Vagina (tissue), 2 donors: ENCODE measurements around the gene GATA6. TPM values are rescaled to one million over a fixed set of nuclear protein-coding genes. Genes with fewer than 3 reads are reported as not detected.

Experiments
- DNase-seq, 2 donors: peaks; one replicate each; pipeline ENCODE4 v3.0.0-alpha.2; 2017; ENCODE audit errors: extremely low spot score in 2 of 2
- H3K27ac ChIP-seq: fragments of 200-600 bp; sonication (generic); one replicate; pipeline ENCODE4 v1.5.1; 2019
- H3K27me3 ChIP-seq: fragments of 200-600 bp; sonication (generic); one replicate; pipeline ENCODE4 v1.5.1; 2019
- H3K36me3 ChIP-seq, 2 donors: fragments of 200-600 bp; sonication (generic); one replicate each; pipeline ENCODE4 v1.5.1; 2017 to 2019
- H3K4me1 ChIP-seq: fragments of 200-600 bp; sonication (generic); one replicate; pipeline ENCODE4 v1.5.1; 2019
- H3K4me3 ChIP-seq, 2 donors: fragments of 200-600 bp; sonication (generic); 1 replicate in 1 of 2; 2 replicates in 1 of 2; pipeline ENCODE4 v1.5.1; 2016 to 2019
- H3K9me3 ChIP-seq: fragments of 200-600 bp; sonication (generic); one replicate; pipeline ENCODE4 v1.5.1; 2019
- POLR2A ChIP-seq, 2 donors: fragments of 450-650 bp; IDR thresholded peaks; one replicate each; pipeline ENCODE4 v1.6.1; 2017; ENCODE audit warnings: antibody characterized with exemption in 2 of 2, mild to moderate bottlenecking in 2 of 2, moderate library complexity in 2 of 2
- POLR2AphosphoS5 ChIP-seq, 2 donors: sonication (generic); formaldehyde crosslinking; IDR thresholded peaks; one replicate each; pipeline ENCODE4 v1.9.0; 2017; ENCODE audit warnings: antibody characterized with exemption in 2 of 2, mild to moderate bottlenecking in 2 of 2, low read depth in 1 of 2; ENCODE audit not compliant: insufficient read depth in 1 of 2
- intact Hi-C: fragments of 100-400 bp; cut with DNase I; formaldehyde crosslinking; loops from one replicate; pipeline ENCODE4 v1.15.1; 2023
- total RNA-seq: library from RNA; depleted of rRNA; stranded (reverse); fragments of >200 nt; gene quantifications from one replicate; pipeline ENCODE4 v1.2.3, GENCODE V29; 2016
- TF ChIP-seq, protein P1 (sequence below), 3 experiments: fragments of 450-650 bp in 2 of 3; fragments of 200-600 bp in 1 of 3; sonication (generic) in 1 of 3; IDR thresholded peaks; one replicate each; pipeline ENCODE4 v1.5.1; 2017 to 2019; ENCODE audit warnings: antibody characterized with exemption in 3 of 3, mild to moderate bottlenecking in 2 of 3, moderate library complexity in 2 of 3

Gene GATA6
- total RNA-seq, 1 donor from 2014 or later = 9.8 TPM

- Histone ChIP-seq H3K9me3 (no peaks in the 10 kb centered on the region), H3K27ac (no peak overlapping the region)
These were observed 5.2 kb downstream of the GATA6 start for GRCh38 chr18:22174341-22175145.

GRCh38 chr18:22175346-22175745, 6.0 kb downstream of the GATA6 start:
- intact Hi-C loops = loop anchor here (10.0 kb wide), 1 partner anchor 289 kb away; no protein-coding TSS in a partner anchor
- no peaks in the 10 kb centered on the region for H3K9me3 ChIP-seq
- no peak overlapping the region for H3K4me3 ChIP-seq
- H3K27me3 ChIP-seq = no peaks in the 10 kb centered on the region
- TF ChIP-seq POLR2AphosphoS5 (IDR thresholded peaks at IDR 0.05; ENCODE audit: insufficient read depth in 1 of 2, low read depth in 1 of 2) (no peak), POLR2A (IDR thresholded peaks at IDR 0.05) (no peak)
- TF ChIP-seq, protein P1, sequence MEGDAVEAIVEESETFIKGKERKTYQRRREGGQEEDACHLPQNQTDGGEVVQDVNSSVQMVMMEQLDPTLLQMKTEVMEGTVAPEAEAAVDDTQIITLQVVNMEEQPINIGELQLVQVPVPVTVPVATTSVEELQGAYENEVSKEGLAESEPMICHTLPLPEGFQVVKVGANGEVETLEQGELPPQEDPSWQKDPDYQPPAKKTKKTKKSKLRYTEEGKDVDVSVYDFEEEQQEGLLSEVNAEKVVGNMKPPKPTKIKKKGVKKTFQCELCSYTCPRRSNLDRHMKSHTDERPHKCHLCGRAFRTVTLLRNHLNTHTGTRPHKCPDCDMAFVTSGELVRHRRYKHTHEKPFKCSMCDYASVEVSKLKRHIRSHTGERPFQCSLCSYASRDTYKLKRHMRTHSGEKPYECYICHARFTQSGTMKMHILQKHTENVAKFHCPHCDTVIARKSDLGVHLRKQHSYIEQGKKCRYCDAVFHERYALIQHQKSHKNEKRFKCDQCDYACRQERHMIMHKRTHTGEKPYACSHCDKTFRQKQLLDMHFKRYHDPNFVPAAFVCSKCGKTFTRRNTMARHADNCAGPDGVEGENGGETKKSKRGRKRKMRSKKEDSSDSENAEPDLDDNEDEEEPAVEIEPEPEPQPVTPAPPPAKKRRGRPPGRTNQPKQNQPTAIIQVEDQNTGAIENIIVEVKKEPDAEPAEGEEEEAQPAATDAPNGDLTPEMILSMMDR (IDR thresholded peaks at IDR 0.05) = no peak
- no peaks in the 10 kb centered on the region for H3K36me3 ChIP-seq
- DNase-seq = no peak
- H3K27ac ChIP-seq = no peak overlapping the region
- peaks cover 10% of the 10 kb centered on the region for H3K4me1 ChIP-seq

More at GRCh38 chr18:22174341-22175145, 5.2 kb downstream of the GATA6 start:
- Histone ChIP-seq H3K4me1 (peaks cover 10% of the 10 kb centered on the region), H3K4me3 (no peak overlapping the region), H3K27me3 (no peaks in the 10 kb centered on the region), H3K36me3 (no peaks in the 10 kb centered on the region)
- DNase-seq = no peak
- TF ChIP-seq, protein P1 (IDR thresholded peaks at IDR 0.05) = no peak
- TF ChIP-seq POLR2AphosphoS5 (IDR thresholded peaks at IDR 0.05; ENCODE audit: insufficient read depth in 1 of 2, low read depth in 1 of 2) (no peak), POLR2A (IDR thresholded peaks at IDR 0.05) (no peak)
- intact Hi-C loops = loop anchor here (10.0 kb wide), 1 partner anchor 290 kb away; no protein-coding TSS in a partner anchor

DNA sequence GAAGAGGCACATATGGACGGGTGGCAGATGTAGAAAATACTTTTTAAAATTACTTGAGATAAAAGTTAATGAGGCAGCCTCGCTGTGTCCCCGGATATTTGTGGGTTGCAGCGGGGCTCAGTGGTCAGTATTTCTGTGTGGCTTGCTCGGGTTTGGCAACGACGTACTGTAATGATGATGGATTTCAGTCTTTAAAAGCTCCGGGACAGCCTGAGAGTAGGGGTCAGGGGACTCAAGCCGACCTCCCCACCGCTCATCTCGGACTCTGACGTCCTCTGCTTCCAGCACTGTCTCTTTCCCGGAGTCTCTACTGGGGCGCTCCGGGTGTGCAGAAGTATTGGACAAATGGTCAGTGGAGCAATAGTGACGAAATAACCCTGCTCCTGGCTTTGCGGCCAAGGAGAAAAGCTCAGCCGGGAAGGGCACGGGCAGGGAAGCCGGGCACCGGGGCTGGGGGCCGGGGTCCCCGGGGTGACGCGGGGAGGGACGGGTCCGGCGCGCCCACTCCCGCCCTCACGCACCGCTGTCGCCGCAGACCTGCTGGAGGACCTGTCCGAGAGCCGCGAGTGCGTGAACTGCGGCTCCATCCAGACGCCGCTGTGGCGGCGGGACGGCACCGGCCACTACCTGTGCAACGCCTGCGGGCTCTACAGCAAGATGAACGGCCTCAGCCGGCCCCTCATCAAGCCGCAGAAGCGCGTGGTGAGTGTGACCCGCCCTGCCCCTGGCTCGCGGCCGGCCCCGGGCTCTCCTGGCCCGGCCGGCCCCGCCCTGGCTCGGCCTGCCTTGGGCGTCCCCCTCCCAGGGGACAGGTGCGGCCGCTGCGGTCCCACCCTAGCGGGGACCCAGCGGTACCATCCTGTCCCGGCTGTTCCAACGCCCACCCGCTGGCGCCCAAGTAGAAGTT, 7.3 kb downstream of the GATA6 start:
- no peaks in the 10 kb centered on the region for H3K27me3 ChIP-seq
- no peak for DNase-seq
- H3K9me3 ChIP-seq = no peaks in the 10 kb centered on the region
- H3K4me1 ChIP-seq = no peaks in the 10 kb centered on the region
- H3K36me3 ChIP-seq = no peaks in the 10 kb centered on the region
- no peak overlapping the region for H3K27ac ChIP-seq
- no peak for TF ChIP-seq POLR2A (IDR thresholded peaks at IDR 0.05)
- TF ChIP-seq POLR2AphosphoS5 (IDR thresholded peaks at IDR 0.05; ENCODE audit: insufficient read depth in 1 of 2, low read depth in 1 of 2) = no peak
- TF ChIP-seq, protein P1 (IDR thresholded peaks at IDR 0.05) = no peak
- intact Hi-C loops = loop anchor here (10.0 kb wide), 1 partner anchor 288 kb away; no protein-coding TSS in a partner anchor
- H3K4me3 ChIP-seq = no peak overlapping the region

DNA sequence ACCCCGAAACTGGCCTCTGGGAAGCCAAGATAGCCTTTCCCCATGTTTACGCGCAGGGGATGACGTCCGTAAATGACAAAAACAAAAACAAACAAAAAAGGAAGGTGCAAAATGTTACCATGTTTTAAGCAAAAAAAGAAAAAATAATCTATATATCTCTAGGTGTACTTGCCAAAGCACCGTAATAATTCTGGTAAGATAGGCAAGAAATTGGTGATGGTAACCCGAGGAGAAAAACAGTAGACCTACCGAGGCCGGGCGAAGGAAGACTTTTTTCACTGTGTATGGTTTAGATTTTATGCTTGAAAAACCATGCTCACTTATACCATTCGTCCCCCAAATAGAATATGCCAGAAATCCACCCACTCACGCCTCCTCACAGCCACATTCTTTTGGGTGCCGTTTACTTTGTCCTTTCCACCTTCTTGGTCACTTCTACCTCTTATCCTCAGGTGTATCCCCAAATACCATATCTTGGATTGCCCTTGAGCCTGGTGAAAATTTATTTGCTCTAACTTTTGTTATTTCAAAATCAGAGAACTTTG, 8.0 kb downstream of the GATA6 start:
- no peaks in the 10 kb centered on the region for H3K36me3 ChIP-seq
- no peak overlapping the region for H3K27ac ChIP-seq
- no peak for DNase-seq
- H3K27me3 ChIP-seq = no peaks in the 10 kb centered on the region
- intact Hi-C loops = loop anchor here (10.0 kb wide), 1 partner anchor 287 kb away; no protein-coding TSS in a partner anchor
- TF ChIP-seq, protein P1 (IDR thresholded peaks at IDR 0.05) = no peak
- TF ChIP-seq POLR2AphosphoS5 (IDR thresholded peaks at IDR 0.05; ENCODE audit: insufficient read depth in 1 of 2, low read depth in 1 of 2) = no peak
- TF ChIP-seq POLR2A (IDR thresholded peaks at IDR 0.05) = no peak
- no peaks in the 10 kb centered on the region for H3K9me3 ChIP-seq
- no peaks in the 10 kb centered on the region for H3K4me1 ChIP-seq
- no peak overlapping the region for H3K4me3 ChIP-seq
